Measurements from ENCODE around the gene ANO1.
"Not testable (repeated sequence)": the region's sequence is repeated elsewhere in the genome, so short reads cannot be mapped to it uniquely, and the experiment has no call there.

Gene ANO1

GRCh38 chr11:70193411-70194292, 115.5 kb downstream of the ANO1 start:
- no peak for DNase-seq

DNA sequence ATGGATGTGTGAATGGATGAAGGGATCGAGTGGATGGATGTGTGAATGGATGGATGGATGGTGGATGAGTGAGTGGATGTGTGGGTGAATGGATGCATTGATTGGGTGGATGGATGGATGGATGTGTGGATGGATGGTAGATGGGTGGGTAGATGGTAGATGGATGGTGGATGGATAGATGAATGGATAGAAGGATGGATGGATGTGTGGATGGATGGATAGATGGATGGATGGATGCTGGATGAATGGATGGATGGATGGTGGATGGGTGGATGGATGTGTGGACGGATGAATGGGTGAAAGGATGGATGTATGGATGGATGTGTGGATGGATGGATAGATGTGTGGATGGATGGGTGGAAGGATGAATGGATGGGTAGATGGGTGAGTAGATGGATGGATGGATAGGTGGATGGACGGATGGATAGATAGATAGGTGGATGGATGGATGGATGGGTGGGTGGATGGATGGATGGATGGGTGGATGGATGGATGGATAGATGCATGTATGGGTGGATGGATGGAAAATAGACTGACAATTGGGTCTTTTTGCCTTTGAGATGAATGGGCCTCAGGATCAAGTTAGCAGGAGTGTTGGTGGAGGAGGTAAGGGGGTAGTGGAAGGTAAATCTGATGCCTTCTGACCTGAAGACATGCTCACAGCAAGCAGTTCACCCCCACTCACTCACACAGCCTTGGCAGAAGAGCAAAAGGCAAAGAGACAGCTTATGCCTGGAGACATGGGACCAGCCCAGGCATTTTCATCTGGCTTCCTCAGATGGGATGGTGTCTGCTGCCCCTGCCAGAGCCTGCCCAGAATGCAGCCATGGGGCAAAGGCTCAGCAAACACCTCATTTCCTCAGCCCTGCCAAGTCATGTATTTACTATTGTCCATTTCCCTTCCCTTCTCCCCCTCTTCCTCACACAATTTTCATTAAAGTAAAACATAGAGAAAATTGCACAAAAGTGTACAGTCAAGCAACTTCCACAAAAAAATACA, 117.0 kb downstream of the ANO1 start:
- DNase-seq: no peak

- no peak for DNase-seq
Measured at GRCh38 chr11:70200212-70200844, 122.2 kb downstream of the ANO1 start.

GRCh38 chr11:70201047-70201446, 122.9 kb downstream of the ANO1 start:
- DNase-seq: not testable (repeated sequence)

- DNase-seq: no peak
Measured at GRCh38 chr11:70201882-70202861, 124.1 kb downstream of the ANO1 start.

GRCh38 chr11:70202920-70203750, 125.0 kb downstream of the ANO1 start, which contains the start of gene FADD:
FADD (plus strand) TSS chr11:70203296; CDS start chr11:70203460, 164 bp downstream.
- peak; percentile 89 for DNase-seq

DNA sequence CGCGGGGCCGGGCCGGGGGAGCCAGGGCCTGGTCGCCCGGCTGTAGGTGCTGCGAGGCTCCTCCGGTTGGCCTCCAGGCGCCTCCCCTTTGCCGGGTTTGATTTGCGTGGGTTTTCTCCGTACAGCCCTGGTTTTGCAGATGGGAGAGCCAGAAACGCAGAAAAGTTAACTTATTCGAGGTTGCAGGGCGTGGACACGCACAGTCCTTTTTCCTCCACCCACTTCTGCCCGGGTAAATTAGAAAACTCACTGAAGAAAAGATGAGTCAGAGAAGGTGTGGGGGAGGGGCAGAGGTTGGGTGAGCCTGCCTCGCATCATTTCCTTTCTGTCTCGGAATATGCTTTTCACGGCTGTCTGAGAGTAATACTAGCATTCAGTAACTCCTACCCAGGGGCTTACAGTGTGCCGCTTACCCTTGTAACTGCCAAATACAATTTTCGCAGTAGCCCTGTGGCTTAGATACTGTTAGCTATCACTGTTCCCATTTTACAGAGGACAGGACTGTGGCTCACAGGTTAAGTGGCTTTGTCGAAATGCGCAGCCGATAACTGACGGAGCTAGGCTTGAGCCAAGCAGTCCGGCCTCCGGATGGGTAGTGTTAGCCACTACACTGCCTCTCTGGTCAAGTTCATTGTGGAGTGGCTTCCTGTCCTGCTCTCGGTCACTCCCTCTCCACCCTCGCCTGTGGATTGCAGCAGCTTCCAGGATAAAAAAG, 125.8 kb downstream of the ANO1 start:
- peak; percentile 83 for DNase-seq

DNA sequence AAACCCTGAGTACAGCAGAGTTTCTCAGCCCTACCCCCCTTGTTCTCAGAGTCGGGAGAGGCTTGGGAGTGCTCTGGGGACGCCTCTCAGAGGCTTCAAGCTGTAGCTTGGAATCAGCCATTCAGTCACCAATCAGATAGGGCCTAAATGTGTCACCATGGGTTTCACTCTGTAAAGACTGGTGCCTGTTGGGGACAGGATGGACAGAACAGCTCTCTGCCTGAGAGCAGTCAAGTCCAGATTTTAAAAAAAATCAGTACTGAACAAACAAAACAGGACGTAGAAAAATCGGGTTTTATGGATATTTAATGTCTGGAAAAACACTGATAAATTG, 126.3 kb downstream of the ANO1 start:
- no peak for DNase-seq

DNA sequence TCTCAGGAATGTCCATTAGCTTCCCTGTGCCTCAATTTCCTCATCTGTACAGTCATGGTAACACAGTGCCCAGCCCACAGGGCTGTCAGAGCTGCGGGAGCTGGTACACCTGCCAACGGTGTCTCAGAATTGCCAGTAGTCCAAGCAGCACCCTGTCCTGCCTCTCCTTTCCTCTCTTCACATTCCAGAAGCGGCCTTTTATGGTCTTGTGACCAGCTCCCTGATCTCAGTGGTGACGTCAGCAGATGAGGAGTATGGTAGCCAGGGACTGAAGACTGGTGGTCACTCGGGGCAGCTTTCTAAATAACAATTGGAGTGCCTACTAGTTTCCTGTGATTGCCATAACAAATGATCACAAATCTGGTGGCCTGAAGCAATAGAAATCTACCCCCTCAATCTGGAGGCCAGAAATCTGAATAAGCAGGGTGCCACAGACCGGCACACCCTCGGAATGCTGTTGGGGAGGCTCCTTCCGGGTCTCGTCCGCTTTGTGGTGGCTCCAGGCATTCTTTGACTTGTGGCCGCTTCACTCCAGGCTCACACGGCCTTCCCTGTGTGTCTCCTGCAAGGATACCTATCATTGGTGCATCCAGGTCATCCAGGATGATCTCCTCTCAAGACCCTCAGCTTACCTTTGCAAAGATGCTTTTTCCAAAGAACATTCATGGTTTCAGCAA, 127.1 kb downstream of the ANO1 start:
- no peak for DNase-seq

- no peak for DNase-seq
Measured at GRCh38 chr11:70205766-70206165, 127.6 kb downstream of the ANO1 start.

GRCh38 chr11:70206226-70206981, 128.3 kb downstream of the ANO1 start:
- no peak for DNase-seq

DNA sequence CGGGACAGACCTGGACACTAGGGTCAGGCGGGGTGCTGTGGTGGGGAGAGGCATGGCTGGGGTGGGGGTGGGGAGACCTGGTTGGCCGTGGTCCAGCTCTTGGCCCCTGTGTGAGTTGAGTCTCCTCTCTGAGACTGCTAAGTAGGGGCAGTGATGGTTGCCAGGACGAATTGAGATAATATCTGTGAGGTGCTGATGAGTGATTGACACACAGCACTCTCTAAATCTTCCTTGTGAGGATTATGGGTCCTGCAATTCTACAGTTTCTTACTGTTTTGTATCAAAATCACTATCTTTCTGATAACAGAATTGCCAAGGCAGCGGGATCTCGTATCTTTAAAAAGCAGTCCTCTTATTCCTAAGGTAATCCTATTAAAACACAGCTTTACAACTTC, 128.9 kb downstream of the ANO1 start:
- DNase-seq: no peak

DNA sequence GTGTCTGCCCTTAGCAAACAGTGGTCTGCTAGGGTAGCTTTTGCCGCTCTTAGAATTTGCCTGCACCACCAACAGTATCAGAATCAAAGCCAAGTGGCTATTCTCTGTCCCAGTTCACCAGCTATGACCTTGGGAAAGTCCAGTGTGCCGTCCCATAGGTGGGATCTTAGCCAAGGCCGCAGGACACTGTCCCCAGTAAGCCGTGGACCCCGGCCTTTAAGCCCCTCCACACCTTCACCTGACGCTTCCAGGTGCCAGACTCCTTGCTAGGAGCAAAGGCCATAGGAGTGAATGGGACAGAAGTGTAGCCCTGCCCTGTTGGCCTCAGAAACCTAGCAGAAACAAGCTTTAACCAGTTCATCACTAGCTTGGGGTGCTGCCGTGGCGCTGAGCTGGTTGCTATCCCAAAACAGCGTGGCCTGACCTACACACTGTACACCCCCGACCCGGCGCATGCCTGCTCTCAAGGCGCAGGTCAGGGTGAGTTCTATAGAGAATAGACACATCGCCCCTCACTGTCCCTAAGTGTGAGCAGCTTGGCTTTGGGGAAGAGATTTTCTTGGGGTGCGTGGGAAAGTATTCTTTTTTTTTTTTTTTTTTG, 129.5 kb downstream of the ANO1 start:
- no peak for DNase-seq

GRCh38 chr11:70209391-70209912, 131.3 kb downstream of the ANO1 start:
- DNase-seq: no peak

- no peak for DNase-seq
Measured at GRCh38 chr11:70210051-70210501, 132.0 kb downstream of the ANO1 start.

- no peak for DNase-seq
Measured at GRCh38 chr11:70210530-70210929, 132.4 kb downstream of the ANO1 start.

- no peak for DNase-seq
Measured at GRCh38 chr11:70212227-70212811, 134.2 kb downstream of the ANO1 start.

- not testable (repeated sequence) for DNase-seq
Measured at GRCh38 chr11:70217388-70217787, 139.3 kb downstream of the ANO1 start.

All from stimulated activated CD4-positive, alpha-beta T cell treated with anti-CD3 and anti-CD28 coated beads, Interleukin-4, amount 100 ng/mL, for 1 hour (primary cell).